HEK293 (cell line): ENCODE results near the gene GCSH.
A peak's percentile ranks its signal among the peaks of the same experiment; 100 is the strongest.

Experiments used
- BCL11B ChIP-seq: fragments of 450-650 bp; formaldehyde crosslinking; IDR thresholded peaks from 2 replicates; pipeline ENCODE4 v1.5.1; 2016; ENCODE audit warnings: low read depth, missing biosample characterization, missing genetic modification characterization
- FEZF1 ChIP-seq: fragments of 450-650 bp; formaldehyde crosslinking; IDR thresholded peaks from 2 replicates; pipeline ENCODE4 v1.5.1; 2016; ENCODE audit warnings: missing biosample characterization, missing genetic modification characterization
- GLIS2 ChIP-seq: fragments of 450-650 bp; formaldehyde crosslinking; IDR thresholded peaks from 2 replicates; pipeline ENCODE4 v1.5.1; 2016; ENCODE audit warnings: missing biosample characterization, missing genetic modification characterization
- KLF10 ChIP-seq: fragments of 450-650 bp; IDR thresholded peaks from 2 replicates; pipeline ENCODE4 v1.5.1; 2018; ENCODE audit warnings: missing biosample characterization, mild to moderate bottlenecking, missing genetic modification characterization
- PRDM2 ChIP-seq: fragments of 450-650 bp; formaldehyde crosslinking; IDR thresholded peaks from 2 replicates; pipeline ENCODE4 v1.5.1; 2016; ENCODE audit warnings: missing biosample characterization, missing genetic modification characterization, borderline replicate concordance
- RBAK ChIP-seq: fragments of 450-650 bp; formaldehyde crosslinking; IDR thresholded peaks from 2 replicates; pipeline ENCODE4 v1.5.1; 2016; ENCODE audit warnings: missing biosample characterization, missing genetic modification characterization
- SCRT1 ChIP-seq: fragments of 450-650 bp; formaldehyde crosslinking; IDR thresholded peaks from 2 replicates; pipeline ENCODE4 v1.5.1; 2016; ENCODE audit warnings: missing biosample characterization, missing genetic modification characterization, borderline replicate concordance
- SETDB1 ChIP-seq: IDR thresholded peaks from one replicate; pipeline ENCODE4 v1.6.1; 2017; ENCODE audit warnings: mild to moderate bottlenecking, low read length, moderate library complexity, mixed read lengths; ENCODE audit not compliant: insufficient read length
- TRIM28 ChIP-seq: IDR thresholded peaks from 2 replicates; pipeline ENCODE4 v1.6.1; 2011; ENCODE audit warnings: low read length, control low read depth, borderline replicate concordance
- ZBTB26 ChIP-seq: fragments of 450-650 bp; formaldehyde crosslinking; optimal IDR thresholded peaks from 2 replicates; pipeline ENCODE3; 2016; ENCODE audit warnings: missing biosample characterization, mild to moderate bottlenecking, missing genetic modification characterization
- ZEB2 ChIP-seq: fragments of 450-650 bp; formaldehyde crosslinking; IDR thresholded peaks from 2 replicates; pipeline ENCODE4 v1.5.1; 2016; ENCODE audit warnings: missing biosample characterization, missing genetic modification characterization
- ZFP41 ChIP-seq: fragments of 450-650 bp; formaldehyde crosslinking; IDR thresholded peaks from 2 replicates; pipeline ENCODE4 v1.5.1; 2016; ENCODE audit warnings: missing biosample characterization, missing genetic modification characterization, borderline replicate concordance
- ZNF10 ChIP-seq: fragments of 450-650 bp; formaldehyde crosslinking; IDR thresholded peaks from 2 replicates; pipeline ENCODE4 v1.5.1; 2017; ENCODE audit warnings: missing biosample characterization, missing genetic modification characterization
- ZNF19 ChIP-seq: fragments of 450-650 bp; formaldehyde crosslinking; IDR thresholded peaks from 2 replicates; pipeline ENCODE4; 2016; ENCODE audit warnings: missing biosample characterization, missing genetic modification characterization, low read depth
- ZNF239 ChIP-seq: fragments of 450-650 bp; formaldehyde crosslinking; IDR thresholded peaks from 2 replicates; pipeline ENCODE4 v1.5.1; 2016; ENCODE audit warnings: missing biosample characterization, missing genetic modification characterization
- ZNF248 ChIP-seq: fragments of 450-650 bp; formaldehyde crosslinking; IDR thresholded peaks from 2 replicates; pipeline ENCODE4 v1.5.1; 2017; ENCODE audit warnings: missing biosample characterization, missing genetic modification characterization
- ZNF274 ChIP-seq, 2 experiments: fragments of 200-500 bp in 1 of 2; fragments of 450-650 bp in 1 of 2; sonication (Bioruptor generic) in 1 of 2; formaldehyde crosslinking in 1 of 2; IDR thresholded peaks; 2 replicates each; pipeline versions ENCODE4 v1.5.1 to v1.6.1; 2014 to 2016; ENCODE audit warnings: borderline replicate concordance in 1 of 2, inconsistent platforms in 1 of 2, low read length in 1 of 2, missing biosample characterization in 1 of 2, missing genetic modification characterization in 1 of 2
- ZNF324 ChIP-seq: fragments of 450-650 bp; formaldehyde crosslinking; IDR thresholded peaks from 2 replicates; pipeline ENCODE4 v1.5.1; 2016; ENCODE audit warnings: missing biosample characterization, missing genetic modification characterization
- ZNF560 ChIP-seq: fragments of 450-650 bp; formaldehyde crosslinking; IDR thresholded peaks from 2 replicates; pipeline ENCODE4 v1.5.1; 2017; ENCODE audit warnings: missing biosample characterization, missing genetic modification characterization, borderline replicate concordance
- ZNF600 ChIP-seq: fragments of 450-650 bp; formaldehyde crosslinking; IDR thresholded peaks from 2 replicates; pipeline ENCODE4 v1.5.1; 2016; ENCODE audit warnings: missing biosample characterization, missing genetic modification characterization
- ZNF629 ChIP-seq: fragments of 450-650 bp; formaldehyde crosslinking; IDR thresholded peaks from 2 replicates; pipeline ENCODE4 v1.5.1; 2017; ENCODE audit warnings: missing biosample characterization, missing genetic modification characterization
- ZNF654 ChIP-seq: fragments of 450-650 bp; formaldehyde crosslinking; IDR thresholded peaks from 2 replicates; pipeline ENCODE4 v1.5.1; 2016; ENCODE audit warnings: low read depth, missing biosample characterization, missing genetic modification characterization
- ZNF658 ChIP-seq: fragments of 450-650 bp; formaldehyde crosslinking; IDR thresholded peaks from 2 replicates; pipeline ENCODE4; 2016; ENCODE audit warnings: missing biosample characterization, missing genetic modification characterization
- ZNF701 ChIP-seq: fragments of 450-650 bp; formaldehyde crosslinking; IDR thresholded peaks from 2 replicates; pipeline ENCODE4 v1.5.1; 2016; ENCODE audit warnings: missing biosample characterization, missing genetic modification characterization
- ZNF747 ChIP-seq: fragments of 450-650 bp; formaldehyde crosslinking; IDR thresholded peaks from 2 replicates; pipeline ENCODE4 v1.5.1; 2016; ENCODE audit warnings: missing biosample characterization, missing genetic modification characterization
- ZNF791 ChIP-seq: fragments of 450-650 bp; formaldehyde crosslinking; IDR thresholded peaks from 2 replicates; pipeline ENCODE4 v1.5.1; 2016; ENCODE audit warnings: missing biosample characterization, missing genetic modification characterization
- ZNF830 ChIP-seq: fragments of 450-650 bp; IDR thresholded peaks from 2 replicates; pipeline ENCODE4 v1.5.0; 2018; ENCODE audit warnings: missing biosample characterization, missing genetic modification characterization, low read depth, mild to moderate bottlenecking, moderate library complexity
- ZNF837 ChIP-seq: fragments of 450-650 bp; formaldehyde crosslinking; IDR thresholded peaks from 2 replicates; pipeline ENCODE4 v1.5.1; 2016; ENCODE audit warnings: missing biosample characterization, missing genetic modification characterization
- ZNF843 ChIP-seq: fragments of 450-650 bp; formaldehyde crosslinking; IDR thresholded peaks from 2 replicates; pipeline ENCODE4 v1.5.1; 2016; ENCODE audit warnings: missing biosample characterization, missing genetic modification characterization
- TF ChIP-seq, protein P1 (sequence below): fragments of 450-650 bp; formaldehyde crosslinking; IDR thresholded peaks from 2 replicates; pipeline ENCODE4 v1.5.1; 2016; ENCODE audit warnings: missing biosample characterization, missing genetic modification characterization, low read depth
- TF ChIP-seq, protein P2 (sequence below): fragments of 450-650 bp; formaldehyde crosslinking; IDR thresholded peaks from 2 replicates; pipeline ENCODE4 v1.5.1; 2016; ENCODE audit warnings: missing biosample characterization, missing genetic modification characterization

Gene GCSH

GRCh38 chr16:81095953-81096714 is at the start of gene GCSH (continued):
- TF ChIP-seq, protein P1, sequence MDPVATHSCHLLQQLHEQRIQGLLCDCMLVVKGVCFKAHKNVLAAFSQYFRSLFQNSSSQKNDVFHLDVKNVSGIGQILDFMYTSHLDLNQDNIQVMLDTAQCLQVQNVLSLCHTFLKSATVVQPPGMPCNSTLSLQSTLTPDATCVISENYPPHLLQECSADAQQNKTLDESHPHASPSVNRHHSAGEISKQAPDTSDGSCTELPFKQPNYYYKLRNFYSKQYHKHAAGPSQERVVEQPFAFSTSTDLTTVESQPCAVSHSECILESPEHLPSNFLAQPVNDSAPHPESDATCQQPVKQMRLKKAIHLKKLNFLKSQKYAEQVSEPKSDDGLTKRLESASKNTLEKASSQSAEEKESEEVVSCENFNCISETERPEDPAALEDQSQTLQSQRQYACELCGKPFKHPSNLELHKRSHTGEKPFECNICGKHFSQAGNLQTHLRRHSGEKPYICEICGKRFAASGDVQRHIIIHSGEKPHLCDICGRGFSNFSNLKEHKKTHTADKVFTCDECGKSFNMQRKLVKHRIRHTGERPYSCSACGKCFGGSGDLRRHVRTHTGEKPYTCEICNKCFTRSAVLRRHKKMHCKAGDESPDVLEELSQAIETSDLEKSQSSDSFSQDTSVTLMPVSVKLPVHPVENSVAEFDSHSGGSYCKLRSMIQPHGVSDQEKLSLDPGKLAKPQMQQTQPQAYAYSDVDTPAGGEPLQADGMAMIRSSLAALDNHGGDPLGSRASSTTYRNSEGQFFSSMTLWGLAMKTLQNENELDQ (tag by site-specific recombination) = no peak
- TF ChIP-seq ZNF324 (tag by site-specific recombination) (no peak), SCRT1 (tag by site-specific recombination) (no peak), ZNF600 (tag by site-specific recombination) (peak; percentile 67), ZNF658 (no peak), TRIM28 (no peak), ZBTB26 (peak; percentile 80), ZNF843 (tag by site-specific recombination) (no peak), ZNF19 (tag by site-specific recombination) (no peak), ZNF654 (tag by site-specific recombination) (no peak), ZNF830 (tag by site-specific recombination) (no peak), KLF10 (tag by site-specific recombination) (peak; percentile 63; the same call in 1 of the 2 replicates), ZNF837 (tag by site-specific recombination) (no peak), ZNF701 (tag by site-specific recombination) (no peak), RBAK (tag by site-specific recombination) (no peak), ZNF747 (tag by site-specific recombination) (no peak), FEZF1 (tag by site-specific recombination) (no peak), ZFP41 (no peak), ZNF10 (no peak), ZNF560 (no peak), BCL11B (tag by site-specific recombination) (no peak), ZNF629 (tag by site-specific recombination) (no peak), PRDM2 (tag by site-specific recombination) (no peak), GLIS2 (tag by site-specific recombination) (peak; percentile 57; the same call in 1 of the 2 replicates), ZNF248 (tag by site-specific recombination) (no peak), SETDB1 (no peak), ZNF274 (IDR thresholded peaks at IDR 0.05; ENCODE audit: low read length) (no peak), ZNF274 (tag by site-specific recombination; IDR thresholded peaks at IDR 0.05; ENCODE audit: borderline replicate concordance) (no peak), ZNF791 (tag by site-specific recombination) (no peak), ZEB2 (tag by site-specific recombination) (no peak), ZNF239 (no peak)
- TF ChIP-seq, protein P2, sequence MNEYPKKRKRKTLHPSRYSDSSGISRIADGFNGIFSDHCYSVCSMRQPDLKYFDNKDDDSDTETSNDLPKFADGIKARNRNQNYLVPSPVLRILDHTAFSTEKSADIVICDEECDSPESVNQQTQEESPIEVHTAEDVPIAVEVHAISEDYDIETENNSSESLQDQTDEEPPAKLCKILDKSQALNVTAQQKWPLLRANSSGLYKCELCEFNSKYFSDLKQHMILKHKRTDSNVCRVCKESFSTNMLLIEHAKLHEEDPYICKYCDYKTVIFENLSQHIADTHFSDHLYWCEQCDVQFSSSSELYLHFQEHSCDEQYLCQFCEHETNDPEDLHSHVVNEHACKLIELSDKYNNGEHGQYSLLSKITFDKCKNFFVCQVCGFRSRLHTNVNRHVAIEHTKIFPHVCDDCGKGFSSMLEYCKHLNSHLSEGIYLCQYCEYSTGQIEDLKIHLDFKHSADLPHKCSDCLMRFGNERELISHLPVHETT = no peak
